HG02610 (cell line): ENCODE measurements around the gene PLPP7.
"Not testable (repeated sequence)": the region's sequence is repeated elsewhere in the genome, so short reads cannot be mapped to it uniquely, and the experiment has no call there.

Experiments
- ATAC-seq: cut with Tn5 transposase; IDR thresholded peaks from one replicate; pipeline ENCODE4 v1.9.1; 2021; ENCODE audit warnings: mild to moderate bottlenecking, moderate library complexity; ENCODE audit not compliant: unreplicated experiment

The PLPP7 gene

GRCh38 chr9:131266266-131267229 lies 23.0 kb upstream of the PLPP7 start:
- ATAC-seq = no peak

- ATAC-seq = no peak
These were observed 19.1 kb upstream of the PLPP7 start for GRCh38 chr9:131270171-131271015.

GRCh38 chr9:131271016-131271273 lies 18.6 kb upstream of the PLPP7 start:
- not testable (repeated sequence) for ATAC-seq

GRCh38 chr9:131271506-131271931 lies 18.0 kb upstream of the PLPP7 start:
- no peak for ATAC-seq

GRCh38 chr9:131272212-131272611 lies 17.3 kb upstream of the PLPP7 start:
- ATAC-seq = no peak

- no peak for ATAC-seq
These were observed 16.2 kb upstream of the PLPP7 start for GRCh38 chr9:131273146-131273855.

- no peak for ATAC-seq
These were observed 15.5 kb upstream of the PLPP7 start for GRCh38 chr9:131273856-131274673.

GRCh38 chr9:131274674-131275331 lies 14.7 kb upstream of the PLPP7 start:
- no peak for ATAC-seq

GRCh38 chr9:131275332-131276093 lies 14.0 kb upstream of the PLPP7 start:
- ATAC-seq = no peak

GRCh38 chr9:131276094-131276888 lies 13.2 kb upstream of the PLPP7 start, which contains the start of gene FAM78A:
TSS of gene FAM78A (minus strand) at chr9:131276510. CDS start at chr9:131276179, 331 bp downstream.
- ATAC-seq = no peak

- no peak for ATAC-seq
These were observed 12.6 kb upstream of the PLPP7 start for GRCh38 chr9:131276891-131277286.

GRCh38 chr9:131277287-131277909 lies 12.1 kb upstream of the PLPP7 start:
- ATAC-seq = no peak

- no peak for ATAC-seq
These were observed 11.4 kb upstream of the PLPP7 start for GRCh38 chr9:131277910-131278701.

- ATAC-seq = no peak
These were observed 10.8 kb upstream of the PLPP7 start for GRCh38 chr9:131278702-131279111.

- ATAC-seq = no peak
These were observed 10.2 kb upstream of the PLPP7 start for GRCh38 chr9:131279196-131279862.

GRCh38 chr9:131279863-131280570 lies 9.5 kb upstream of the PLPP7 start:
- no peak for ATAC-seq
